Hindlimb muscle (tissue), 1 donor: Measurements from ENCODE around the gene MAOA. TPM values are rescaled to one million over a fixed set of nuclear protein-coding genes. Genes with fewer than 3 reads are reported as not detected.
"Not testable (repeated sequence)": the region's sequence is repeated elsewhere in the genome, so short reads cannot be mapped to it uniquely, and the experiment has no call there.

Source experiments
- DNase-seq: peaks from one replicate; pipeline ENCODE4 v3.0.0-alpha.2; 2013
- polyA plus RNA-seq: library from polyadenylated mRNA; unstranded; fragments of 120-200 nt; gene quantifications from one replicate; pipeline ENCODE4 v1.2.1, GENCODE V29; 2013; ENCODE audit not compliant: insufficient read length

Gene MAOA
- polyA plus RNA-seq, 1 donor: 0.58 TPM

- DNase-seq: no peak
Measured at GRCh38 chrX:43718546-43718945, 62.4 kb downstream of the MAOA start.

DNA sequence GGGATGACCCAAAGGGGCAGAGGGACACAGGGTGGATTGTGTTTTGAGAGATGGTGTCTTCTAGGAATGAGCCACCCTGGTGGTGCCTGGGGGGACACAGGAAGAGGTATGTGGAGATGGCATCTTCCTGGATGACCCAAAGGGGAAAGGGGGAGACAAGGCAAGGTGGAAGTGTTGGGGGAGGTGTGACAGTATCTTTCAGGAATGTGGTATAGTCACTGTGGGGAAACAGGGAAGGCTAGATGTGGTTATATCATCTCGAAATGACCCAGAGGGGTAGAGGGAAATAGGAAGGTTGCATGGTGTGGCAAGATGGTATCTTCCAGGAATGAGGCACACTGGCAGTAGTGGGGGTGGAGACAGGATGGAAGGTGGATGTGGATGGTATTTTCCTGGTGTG lies 62.9 kb downstream of the MAOA start:
- no peak for DNase-seq

GRCh38 chrX:43720082-43720481 lies 64.0 kb downstream of the MAOA start:
- DNase-seq: no peak

DNA sequence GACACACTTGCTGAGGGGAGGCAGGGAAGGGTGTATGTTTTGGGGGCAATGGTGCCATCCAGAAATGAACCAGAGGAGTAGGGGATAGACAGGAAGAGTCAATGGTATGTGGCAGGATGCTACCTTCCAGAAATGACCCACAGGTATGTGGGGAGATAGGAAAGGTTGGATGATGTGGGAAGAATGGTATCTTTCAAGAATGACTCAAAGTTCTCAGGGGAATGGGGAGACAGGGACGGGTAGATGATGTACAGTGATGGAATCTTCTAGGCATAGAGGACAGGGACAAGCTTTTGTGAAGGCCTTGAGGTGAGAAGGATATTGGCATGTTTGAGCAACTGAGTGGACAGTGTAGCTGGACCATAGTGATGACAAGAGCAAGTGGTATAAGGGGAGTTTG lies 64.9 kb downstream of the MAOA start:
- DNase-seq: no peak

GRCh38 chrX:43725227-43725626 lies 69.1 kb downstream of the MAOA start:
- DNase-seq: not testable (repeated sequence)

- DNase-seq: not testable (repeated sequence)
Measured at GRCh38 chrX:43727254-43727653, 71.2 kb downstream of the MAOA start.

DNA sequence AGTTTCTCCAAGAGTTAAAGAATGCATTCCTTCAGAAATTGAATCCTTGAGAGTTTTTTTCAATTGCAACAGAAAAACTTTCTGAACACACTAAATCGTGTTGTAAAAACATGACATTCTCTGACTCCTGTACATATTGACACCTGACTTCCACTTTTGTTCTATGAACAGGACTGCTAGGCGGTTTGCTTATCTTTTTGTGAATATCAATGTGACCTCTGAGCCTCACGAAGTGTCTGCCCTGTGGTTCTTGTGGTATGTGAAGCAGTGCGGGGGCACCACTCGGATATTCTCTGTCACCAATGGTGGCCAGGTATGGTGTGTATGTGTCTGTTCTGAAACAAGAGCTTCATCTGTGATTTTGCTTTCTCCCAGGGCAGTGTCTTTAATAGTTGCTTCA lies 71.9 kb downstream of the MAOA start:
- DNase-seq: no peak

GRCh38 chrX:43728966-43729365 lies 72.9 kb downstream of the MAOA start:
- DNase-seq: no peak

- no peak for DNase-seq
Measured at GRCh38 chrX:43731086-43731485, 75.0 kb downstream of the MAOA start.

DNA sequence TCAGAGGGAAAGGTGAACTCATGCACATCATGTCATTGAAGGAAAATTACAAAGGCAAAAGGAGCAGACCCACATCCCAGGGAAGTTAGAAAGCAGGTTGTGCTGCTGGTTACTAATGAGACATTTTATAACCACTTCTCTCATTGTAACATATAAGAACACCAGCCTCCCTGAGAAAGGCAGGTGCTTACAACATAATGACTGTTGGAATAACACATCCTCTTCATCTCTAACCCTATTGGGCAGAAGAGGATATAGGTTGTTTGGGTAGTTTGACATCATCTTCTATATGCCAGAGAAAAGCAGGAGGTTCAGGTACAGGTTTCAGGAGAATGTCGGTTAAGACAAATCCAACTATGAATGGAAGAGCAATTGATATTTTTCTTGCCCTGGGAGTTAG lies 77.6 kb downstream of the MAOA start:
- DNase-seq: no peak

DNA sequence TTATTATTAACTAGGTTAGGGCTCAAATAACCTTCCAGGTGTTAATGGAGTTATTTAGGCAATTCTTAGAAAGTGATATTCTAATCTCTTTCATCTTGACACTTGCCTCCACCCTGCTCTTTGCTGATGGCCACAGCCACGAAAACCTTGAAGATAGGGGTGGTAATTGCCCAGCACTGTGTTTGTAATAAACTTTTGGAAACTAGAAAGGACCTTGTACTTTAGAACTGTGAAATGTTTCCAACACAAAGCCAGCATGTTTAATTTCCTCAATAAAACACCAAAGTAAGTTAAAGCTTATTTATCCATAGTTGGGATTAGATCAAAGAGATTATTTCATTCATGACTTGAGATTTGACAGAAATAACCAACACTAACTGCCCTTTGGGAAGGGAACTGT lies 78.3 kb downstream of the MAOA start:
- DNase-seq: no peak

DNA sequence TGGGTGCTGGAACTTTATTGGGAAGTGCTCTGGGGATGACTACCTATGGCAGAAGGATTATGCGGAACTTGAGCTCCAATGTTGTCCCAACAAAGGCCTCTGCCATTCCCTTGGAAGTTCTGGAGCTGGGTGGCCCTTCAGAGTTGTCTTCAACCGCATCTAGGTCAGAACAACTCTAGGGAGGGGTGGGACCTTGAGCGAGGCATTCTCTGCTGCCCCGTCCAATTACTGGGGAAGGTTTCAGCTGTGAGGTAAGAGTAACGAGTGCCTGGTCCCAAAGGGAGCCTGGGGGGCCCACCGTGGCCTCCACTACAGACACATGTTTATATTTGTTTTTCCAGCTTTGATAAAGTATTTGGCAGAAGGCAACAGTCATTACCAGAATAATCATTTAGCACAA lies 79.4 kb downstream of the MAOA start:
- DNase-seq: no peak

- DNase-seq: no peak
Measured at GRCh38 chrX:43735957-43736356, 79.9 kb downstream of the MAOA start.

DNA sequence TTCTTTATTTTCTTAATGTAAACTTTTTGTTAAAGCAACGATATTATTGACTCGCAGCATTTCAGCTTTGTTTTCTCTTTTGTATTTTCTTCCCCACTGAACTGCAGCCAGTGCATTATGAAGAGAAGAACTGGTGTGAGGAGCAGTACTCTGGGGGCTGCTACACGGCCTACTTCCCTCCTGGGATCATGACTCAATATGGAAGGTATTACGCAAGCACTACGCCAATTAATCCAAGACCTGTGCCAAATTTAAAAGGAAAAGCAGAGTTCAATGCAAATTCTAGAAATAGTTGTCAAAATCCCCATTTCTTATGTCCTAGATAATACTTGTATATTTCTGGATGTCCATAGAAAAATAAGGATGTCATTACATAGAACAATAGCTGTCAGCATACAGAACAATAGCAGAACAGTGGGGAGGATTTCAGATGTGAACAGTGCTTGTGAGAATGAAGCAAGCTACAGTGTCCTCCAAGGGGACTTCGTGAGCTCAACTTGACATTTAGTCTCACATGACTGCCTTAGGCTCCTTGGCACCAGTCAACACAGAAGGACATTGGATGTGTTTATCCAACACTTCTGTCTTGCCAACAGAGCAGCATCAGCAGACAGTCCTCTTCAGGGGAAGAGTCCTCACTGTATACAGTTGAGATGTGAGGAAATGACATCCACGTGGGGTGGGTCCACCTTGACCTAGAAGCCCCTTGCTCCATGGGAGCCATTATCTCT lies 85.9 kb downstream of the MAOA start:
- no peak for DNase-seq

GRCh38 chrX:43743100-43743822 lies 87.2 kb downstream of the MAOA start:
- no peak for DNase-seq

DNA sequence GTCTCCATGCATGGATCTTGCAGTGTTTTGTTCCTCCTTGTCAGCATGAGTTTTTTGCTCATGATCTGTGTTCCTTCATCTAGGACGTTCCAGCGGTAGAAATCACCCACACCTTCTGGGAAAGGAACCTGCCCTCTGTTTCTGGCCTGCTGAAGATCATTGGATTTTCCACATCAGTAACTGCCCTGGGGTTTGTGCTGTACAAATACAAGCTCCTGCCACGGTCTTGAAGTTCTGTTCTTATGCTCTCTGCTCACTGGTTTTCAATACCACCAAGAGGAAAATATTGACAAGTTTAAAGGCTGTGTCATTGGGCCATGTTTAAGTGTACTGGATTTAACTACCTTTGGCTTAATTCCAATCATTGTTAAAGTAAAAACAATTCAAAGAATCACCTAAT lies 88.2 kb downstream of the MAOA start:
- DNase-seq: no peak

- no peak for DNase-seq
Measured at GRCh38 chrX:43745938-43746721, 90.0 kb downstream of the MAOA start.

GRCh38 chrX:43747476-43747875 lies 91.4 kb downstream of the MAOA start:
- no peak for DNase-seq

GRCh38 chrX:43750248-43750676 lies 94.2 kb downstream of the MAOA start:
- peak; percentile 19 for DNase-seq

DNA sequence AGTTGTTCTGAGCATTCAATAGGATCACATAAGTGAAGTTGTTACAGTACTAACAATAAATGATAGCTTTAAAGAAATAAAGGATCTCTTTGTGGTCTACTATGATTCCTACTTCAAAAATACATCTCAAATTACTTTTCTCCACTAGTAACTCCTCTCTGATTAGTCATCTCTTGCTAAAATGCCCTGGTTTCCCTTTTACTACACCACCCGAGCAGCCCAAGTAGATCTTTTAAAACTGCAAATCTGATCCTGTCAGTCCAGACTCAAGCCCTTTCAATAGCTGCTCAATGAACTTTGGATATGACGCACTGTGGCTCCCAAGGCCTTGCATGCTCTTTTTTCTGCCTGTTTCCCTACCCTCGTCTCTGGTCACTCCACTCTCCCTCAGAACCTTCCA lies 97.5 kb downstream of the MAOA start:
- DNase-seq: no peak

DNA sequence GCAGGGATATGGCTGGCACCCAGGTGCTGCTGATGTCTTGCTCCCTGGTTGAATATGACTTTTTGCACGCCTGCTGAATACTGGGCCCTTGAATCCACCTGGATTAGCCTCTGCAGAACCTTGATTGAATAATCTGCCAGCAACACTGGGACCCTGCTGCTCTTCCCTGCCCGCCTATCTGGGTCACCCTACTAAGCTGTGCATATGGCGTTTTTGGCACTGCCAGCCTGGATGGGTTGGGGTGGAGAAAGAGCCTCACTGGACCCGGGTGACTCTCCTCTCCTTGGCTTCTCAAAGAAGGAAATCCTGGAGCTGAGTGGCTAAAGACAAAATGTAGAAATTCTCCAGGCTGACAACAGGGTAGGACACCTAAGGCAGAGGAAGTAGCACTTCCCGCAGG lies 100.0 kb downstream of the MAOA start:
- no peak for DNase-seq

- DNase-seq: no peak
Measured at GRCh38 chrX:43758044-43758443, 101.9 kb downstream of the MAOA start.

DNA sequence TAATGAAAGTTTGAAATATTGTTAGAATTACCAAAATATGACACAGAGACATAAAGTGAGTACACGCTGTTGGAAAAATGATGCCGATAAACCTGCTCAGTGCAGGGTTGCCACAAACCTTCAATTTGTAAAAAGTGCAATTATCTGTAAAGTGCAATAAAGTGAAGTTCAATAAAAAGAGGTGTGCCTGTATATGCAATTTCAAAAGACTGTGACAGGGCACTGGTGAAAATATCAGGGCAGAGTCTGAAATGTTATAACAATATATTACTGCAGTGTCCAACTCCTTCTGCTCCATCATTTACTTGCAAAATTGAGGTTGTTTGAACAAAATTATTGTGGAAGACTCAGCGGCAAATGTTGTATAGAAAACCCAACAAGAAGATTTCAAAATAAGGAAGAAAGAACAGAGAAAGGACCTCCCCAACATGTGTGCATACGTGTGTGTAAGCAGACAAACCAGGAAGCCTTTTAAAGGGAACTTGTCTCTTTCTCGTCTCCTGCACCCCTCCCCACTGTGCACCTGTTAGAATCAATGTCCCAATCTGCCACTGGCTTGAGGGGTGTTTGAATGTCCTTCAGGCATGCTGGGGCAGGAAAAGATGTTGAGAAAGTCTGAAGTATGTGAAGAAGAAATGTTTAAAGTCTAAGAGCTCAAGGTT lies 130.0 kb downstream of the MAOA start:
- no peak for DNase-seq
